HL-60 (cell line): ENCODE results near the gene DSE.

ENCODE experiments used
- CTCF ChIP-seq: IDR thresholded peaks from one replicate; pipeline ENCODE4 v1.5.1; 2011; ENCODE audit warnings: low read length, control low read depth, inconsistent platforms; ENCODE audit not compliant: insufficient read depth
- GABPA ChIP-seq: IDR thresholded peaks from 2 replicates; pipeline ENCODE4 v1.6.1; 2012; ENCODE audit warnings: low read depth

- TF ChIP-seq CTCF = no peak
- no peak for TF ChIP-seq GABPA
Observed at GRCh38 chr6:116371918-116372209, 1.1 kb downstream of the DSE start.
